Lung (tissue), 12 donors: Measurements from ENCODE around the gene CDK1. TPM values are rescaled to one million over a fixed set of nuclear protein-coding genes. Genes with fewer than 3 reads are reported as not detected.

ENCODE experiments used
- ATAC-seq: fragments of 200-7000 bp; cut with Tn5 transposase; one replicate; pipeline ENCODE4 v1.9.1; 2020; ENCODE audit warnings: moderate number of reproducible peaks; ENCODE audit not compliant: insufficient read depth, low FRiP score
- DNase-seq, 3 donors: peaks; one replicate each; pipeline ENCODE4 v3.0.0-alpha.2; 2013 to 2017
- H3K27ac ChIP-seq, 2 donors: one replicate each; pipeline ENCODE4 v1.5.1; 2013; ENCODE audit warnings: mild to moderate bottlenecking in 2 of 2, moderate library complexity in 2 of 2, control low read depth in 1 of 2, inconsistent platforms in 1 of 2, low read depth in 1 of 2, low read length in 1 of 2
- H3K27me3 ChIP-seq, 3 donors: one replicate each; pipeline ENCODE4 v1.5.1; 2013; ENCODE audit warnings: low read length in 2 of 3; ENCODE audit not compliant: control insufficient read depth in 3 of 3, insufficient read depth in 3 of 3
- H3K36me3 ChIP-seq, 4 donors: one replicate each; pipeline ENCODE4 v1.5.1; 2013; ENCODE audit warnings: low read length in 4 of 4, mild to moderate bottlenecking in 1 of 4, moderate library complexity in 1 of 4; ENCODE audit not compliant: control insufficient read depth in 4 of 4, insufficient read depth in 4 of 4
- H3K4me1 ChIP-seq, 5 donors: one replicate each; pipeline ENCODE4 v1.5.1; 2013; ENCODE audit warnings: low read length in 5 of 5, mild to moderate bottlenecking in 2 of 5, moderate library complexity in 1 of 5; ENCODE audit not compliant: control insufficient read depth in 5 of 5, insufficient read depth in 5 of 5
- H3K4me3 ChIP-seq: one replicate; pipeline ENCODE4 v1.5.1; 2013; ENCODE audit warnings: mild to moderate bottlenecking, control low read depth, moderate library complexity
- H3K9ac ChIP-seq, 2 donors: one replicate each; pipeline ENCODE4 v1.5.1; 2013; ENCODE audit warnings: low read length in 2 of 2, control low read depth in 1 of 2; ENCODE audit not compliant: insufficient read depth in 1 of 2
- H3K9me3 ChIP-seq, 4 donors: one replicate each; pipeline ENCODE4 v1.5.1; 2013; ENCODE audit warnings: low read length in 3 of 4, mild to moderate bottlenecking in 1 of 4, moderate library complexity in 1 of 4; ENCODE audit not compliant: control insufficient read depth in 4 of 4, insufficient read depth in 3 of 4
- WGBS, 2 donors: extraction: QIAGEN DNeasy Blood & Tissue Kit; methylation state at CpG; one replicate each; pipeline ENCODE4 v1.1.7; 2013; 5-methylcytosine and 5-hydroxymethylcytosine counted together
- polyA plus RNA-seq, 2 donors: library from polyadenylated mRNA; stranded (reverse); fragments of 200-250 nt; gene quantifications; one replicate each; pipeline ENCODE4 v1.2.1, GENCODE V29; 2013
- total RNA-seq, 2 donors: library from RNA; depleted of rRNA in 1 of 2; stranded (reverse); fragments of >200 nt in 1 of 2; gene quantifications; one replicate each; pipeline ENCODE4 v1.2.1, GENCODE V29; 2014 to 2021
- TF ChIP-seq, protein P1 (sequence below): IDR thresholded peaks from 2 replicates; pipeline ENCODE4 v1.5.1; 2012; ENCODE audit warnings: mild to moderate bottlenecking; ENCODE audit errors: control extremely low read depth, extremely low read depth
- donor health status: control.
- donor health status: control.
- donor health status: Bipolar disorder and iron deficiency.
- donor health status: healthy.
- donor health status: DM: yes; HTN: yes; CAD: no.

CDK1 gene
- total and polyA plus RNA-seq, 4 donors = 3.2 to 16.0 (median 7.7) TPM

DNA sequence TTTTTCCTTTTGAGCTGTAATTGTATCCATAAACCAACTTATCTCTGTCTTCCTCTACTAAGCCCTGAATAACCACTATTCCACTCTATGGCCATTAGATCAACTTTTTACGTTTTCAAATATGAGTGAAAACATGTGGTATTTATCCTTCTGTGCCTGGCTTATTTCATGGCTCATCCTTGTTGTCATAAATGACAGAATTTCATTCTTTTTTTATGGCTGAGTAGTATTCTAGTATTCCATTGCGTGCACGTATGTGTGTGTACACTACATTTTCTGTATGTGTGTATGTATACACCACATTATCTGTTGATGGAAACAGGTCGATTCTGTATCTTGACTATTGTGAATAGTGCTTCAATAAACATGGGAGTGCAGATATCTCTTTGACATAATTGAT, 11.1 kb downstream of the CDK1 start:
- Histone ChIP-seq H3K9ac (no peak overlapping the region), H3K27me3 (no peaks in the 10 kb centered on the region), H3K36me3 (peaks cover 0 to 12% (median 3%) of the 10 kb centered on the region in 4 donors), H3K9me3 (no peaks in the 10 kb centered on the region), H3K4me3 (no peak overlapping the region), H3K4me1 (no peaks in the 10 kb centered on the region), H3K27ac (no peak overlapping the region)
- TF ChIP-seq, protein P1, sequence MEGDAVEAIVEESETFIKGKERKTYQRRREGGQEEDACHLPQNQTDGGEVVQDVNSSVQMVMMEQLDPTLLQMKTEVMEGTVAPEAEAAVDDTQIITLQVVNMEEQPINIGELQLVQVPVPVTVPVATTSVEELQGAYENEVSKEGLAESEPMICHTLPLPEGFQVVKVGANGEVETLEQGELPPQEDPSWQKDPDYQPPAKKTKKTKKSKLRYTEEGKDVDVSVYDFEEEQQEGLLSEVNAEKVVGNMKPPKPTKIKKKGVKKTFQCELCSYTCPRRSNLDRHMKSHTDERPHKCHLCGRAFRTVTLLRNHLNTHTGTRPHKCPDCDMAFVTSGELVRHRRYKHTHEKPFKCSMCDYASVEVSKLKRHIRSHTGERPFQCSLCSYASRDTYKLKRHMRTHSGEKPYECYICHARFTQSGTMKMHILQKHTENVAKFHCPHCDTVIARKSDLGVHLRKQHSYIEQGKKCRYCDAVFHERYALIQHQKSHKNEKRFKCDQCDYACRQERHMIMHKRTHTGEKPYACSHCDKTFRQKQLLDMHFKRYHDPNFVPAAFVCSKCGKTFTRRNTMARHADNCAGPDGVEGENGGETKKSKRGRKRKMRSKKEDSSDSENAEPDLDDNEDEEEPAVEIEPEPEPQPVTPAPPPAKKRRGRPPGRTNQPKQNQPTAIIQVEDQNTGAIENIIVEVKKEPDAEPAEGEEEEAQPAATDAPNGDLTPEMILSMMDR = no peak
- DNase-seq = no peak
- whole genome bisulfite sequencing, 2 donors = 49 to 97% methylated on average over 4 of the region's 4 CpGs
- ATAC-seq = no peak

DNA sequence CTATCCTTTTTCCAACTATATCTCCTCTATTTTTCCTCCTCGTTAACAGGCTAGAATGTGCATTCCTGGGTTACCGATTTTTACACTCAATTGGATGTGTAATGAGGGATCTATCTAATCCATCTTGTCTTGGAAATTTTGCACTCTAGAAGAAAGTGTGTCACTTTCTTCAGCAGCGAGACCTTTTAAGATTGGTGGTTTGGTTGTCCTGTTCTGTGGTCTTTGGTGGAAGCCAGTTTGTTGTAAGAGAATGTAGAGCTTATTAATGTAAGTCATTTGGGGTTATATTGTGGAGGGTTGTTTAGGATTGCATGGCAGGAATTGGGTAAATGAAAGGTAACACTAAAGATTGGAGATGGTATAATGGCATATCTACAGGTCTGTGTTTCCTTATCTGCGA, 16.7 kb downstream of the CDK1 start:
- Histone ChIP-seq H3K4me3 (no peak overlapping the region), H3K36me3 (peaks cover 0 to 8% (median 2%) of the 10 kb centered on the region in 4 donors), H3K9ac (no peak overlapping the region), H3K4me1 (peaks cover 0 to 3% (median 0%) of the 10 kb centered on the region in 5 donors), H3K27me3 (no peaks in the 10 kb centered on the region), H3K27ac (no peak overlapping the region), H3K9me3 (no peaks in the 10 kb centered on the region)
- TF ChIP-seq, protein P1 = no peak
- 95 to 96% methylated on average over 4 of the region's 4 CpGs for WGBS, 2 donors
- ATAC-seq (no peak), DNase-seq (no peak)

DNA sequence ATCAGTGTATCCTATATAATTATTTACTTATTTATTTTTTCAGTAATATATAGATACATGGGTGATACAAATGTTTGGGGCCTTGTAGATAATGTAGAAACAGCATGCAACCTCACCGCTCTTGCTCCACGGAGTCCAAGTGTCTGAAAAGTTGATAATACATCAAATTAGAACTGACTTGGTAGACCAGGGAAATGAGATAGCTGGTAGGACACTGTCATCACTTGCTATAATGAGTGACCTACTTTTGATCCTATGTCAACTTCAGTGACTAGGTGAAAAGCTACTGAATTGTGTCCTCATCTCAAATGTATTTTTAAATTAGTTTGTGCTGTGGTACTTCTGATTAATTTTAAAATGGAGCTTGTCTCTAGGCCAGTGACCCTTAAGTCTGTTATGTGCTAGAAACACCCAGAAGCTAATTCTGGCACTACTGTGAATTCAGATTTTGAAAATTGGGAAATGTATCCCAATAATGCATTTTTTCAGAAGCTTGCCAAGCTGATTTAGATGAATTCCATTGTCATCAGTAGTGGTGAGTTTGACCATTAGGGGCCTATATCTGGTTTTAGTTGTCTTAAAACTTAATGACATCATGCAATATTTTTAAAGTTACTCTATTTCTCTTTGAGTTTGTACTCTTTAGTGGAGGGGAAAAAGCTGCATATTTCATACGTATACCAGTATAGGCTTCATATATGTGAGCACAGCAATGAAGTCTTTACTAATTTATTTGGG, 17.4 kb downstream of the CDK1 start:
- TF ChIP-seq, protein P1 = no peak
- DNase-seq = no peak
- Histone ChIP-seq H3K27ac (no peak overlapping the region), H3K36me3 (peaks cover 0 to 8% (median 2%) of the 10 kb centered on the region in 4 donors), H3K9ac (no peak overlapping the region), H3K9me3 (no peaks in the 10 kb centered on the region), H3K4me3 (no peak overlapping the region), H3K27me3 (no peaks in the 10 kb centered on the region), H3K4me1 (peaks cover 0 to 5% (median 0%) of the 10 kb centered on the region in 5 donors)
- no peak for ATAC-seq
- 97% methylated on average over 3 of the region's 3 CpGs for WGBS, 2 donors
